ENCODE data around the gene WDR62. TPM values are rescaled to one million over a fixed set of nuclear protein-coding genes. Genes with fewer than 3 reads are reported as not detected.

The WDR62 gene
- polyA plus RNA-seq, result under 1 TPM in 2 of 3 donors, not detected in 1; 0.12 to 0.77 TPM

GRCh38 chr19:36054733-36055686, at the start of gene WDR62:
WDR62 (plus strand) TSS chr19:36054897; CDS start chr19:36054972, 75 bp downstream.
- Mint-ChIP-seq H3K36me3 (peaks cover 0 to 6% (median 0%) of the 10 kb centered on the region in 3 donors), H3K9me3 (no peaks in the 10 kb centered on the region), H3K27ac (peak within 1 kb of the TSS; percentile 91 to 100 (median 99)), H3K4me3 (peak within 1 kb of the TSS; percentile 98 to 100 (median 99)), H3K4me1 (peaks cover 17 to 21% of the 10 kb centered on the region in 2 donors), H3K27me3 (ENCODE audit: low read depth in 3 of 3) (peaks cover 9 to 11% (median 9%) of the 10 kb centered on the region in 3 donors)
- DNase-seq, result peak; percentile 94 to 95 (median 95)

GRCh38 chr19:36006955-36007354, 47.7 kb upstream of the WDR62 start:
- H3K36me3 Mint-ChIP-seq, result no peaks in the 10 kb centered on the region
- DNase-seq, result no peak
- H3K27me3 Mint-ChIP-seq (ENCODE audit: low read depth in 3 of 3), result peaks cover 0 to 4% (median 4%) of the 10 kb centered on the region in 3 donors
- H3K27ac Mint-ChIP-seq, result no peak overlapping the region
- H3K4me3 Mint-ChIP-seq, result no peak overlapping the region
- H3K9me3 Mint-ChIP-seq, result no peaks in the 10 kb centered on the region
- H3K4me1 Mint-ChIP-seq, result peaks cover 11 to 20% of the 10 kb centered on the region in 2 donors

DNA sequence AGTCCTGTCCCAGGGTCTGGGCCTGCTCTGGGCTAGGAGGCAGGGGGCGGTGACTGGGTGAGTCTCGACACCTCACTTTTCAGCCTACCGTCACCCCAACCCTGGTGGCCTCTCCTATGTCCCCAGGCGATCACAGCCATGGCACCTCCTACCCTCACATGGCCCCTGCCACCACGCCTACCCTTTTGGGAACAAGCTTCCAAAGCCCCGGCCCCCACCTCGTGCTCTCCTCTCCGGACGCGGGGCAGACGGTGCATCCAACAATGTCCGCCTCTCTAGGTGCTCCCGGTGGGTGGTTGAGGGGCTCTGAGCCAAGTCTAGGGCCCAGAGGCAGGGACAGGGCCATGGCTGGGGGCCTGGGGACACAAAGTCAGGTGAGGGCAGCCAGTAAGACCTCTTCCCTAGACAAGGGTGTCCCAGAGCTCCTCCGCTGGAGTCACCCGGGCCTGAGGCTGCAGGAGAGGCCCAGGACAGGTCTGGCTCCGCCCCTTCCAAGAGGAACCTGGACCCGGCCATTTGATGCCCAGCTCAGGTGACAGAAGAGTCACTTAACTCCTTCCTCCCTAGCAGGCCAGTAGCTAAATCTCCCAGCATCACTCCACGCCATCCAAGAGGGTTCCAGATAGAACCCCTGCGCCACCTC, 46.2 kb upstream of the WDR62 start, which contains the start of gene SYNE4:
Gene SYNE4 (minus strand): TSS at position 478 of the 643 bp plus-strand sequence. CDS start 132 bp downstream, at position 346.
- H3K27me3 Mint-ChIP-seq (ENCODE audit: low read depth in 3 of 3), result peaks cover 0 to 5% (median 4%) of the 10 kb centered on the region in 3 donors
- H3K4me3 Mint-ChIP-seq, result peak within 1 kb of the TSS; percentile 48 to 69 (median 63)

GRCh38 chr19:36009220-36009619, 45.5 kb upstream of the WDR62 start:
- Mint-ChIP-seq H3K27ac (peak overlapping the region in 1 of 6 donors; percentile 44), H3K4me1 (peaks cover 34 to 36% of the 10 kb centered on the region in 2 donors), H3K9me3 (no peaks in the 10 kb centered on the region), H3K27me3 (ENCODE audit: low read depth in 3 of 3) (peaks cover 4 to 8% (median 6%) of the 10 kb centered on the region in 3 donors), H3K36me3 (no peaks in the 10 kb centered on the region), H3K4me3 (peak overlapping the region; percentile 39 to 69 (median 63))
- peak in 2 of 3 donors; percentile 26 to 38 for DNase-seq

More for the DNA sequence above, 46.2 kb upstream of the WDR62 start, which contains the start of gene SYNE4:
- Mint-ChIP-seq H3K4me1 (peaks cover 26 to 28% of the 10 kb centered on the region in 2 donors), H3K9me3 (no peaks in the 10 kb centered on the region), H3K27ac (peak within 1 kb of the TSS in 3 of 6 donors; percentile 40 to 44 (median 42)), H3K36me3 (no peaks in the 10 kb centered on the region)
- no peak for DNase-seq

DNA sequence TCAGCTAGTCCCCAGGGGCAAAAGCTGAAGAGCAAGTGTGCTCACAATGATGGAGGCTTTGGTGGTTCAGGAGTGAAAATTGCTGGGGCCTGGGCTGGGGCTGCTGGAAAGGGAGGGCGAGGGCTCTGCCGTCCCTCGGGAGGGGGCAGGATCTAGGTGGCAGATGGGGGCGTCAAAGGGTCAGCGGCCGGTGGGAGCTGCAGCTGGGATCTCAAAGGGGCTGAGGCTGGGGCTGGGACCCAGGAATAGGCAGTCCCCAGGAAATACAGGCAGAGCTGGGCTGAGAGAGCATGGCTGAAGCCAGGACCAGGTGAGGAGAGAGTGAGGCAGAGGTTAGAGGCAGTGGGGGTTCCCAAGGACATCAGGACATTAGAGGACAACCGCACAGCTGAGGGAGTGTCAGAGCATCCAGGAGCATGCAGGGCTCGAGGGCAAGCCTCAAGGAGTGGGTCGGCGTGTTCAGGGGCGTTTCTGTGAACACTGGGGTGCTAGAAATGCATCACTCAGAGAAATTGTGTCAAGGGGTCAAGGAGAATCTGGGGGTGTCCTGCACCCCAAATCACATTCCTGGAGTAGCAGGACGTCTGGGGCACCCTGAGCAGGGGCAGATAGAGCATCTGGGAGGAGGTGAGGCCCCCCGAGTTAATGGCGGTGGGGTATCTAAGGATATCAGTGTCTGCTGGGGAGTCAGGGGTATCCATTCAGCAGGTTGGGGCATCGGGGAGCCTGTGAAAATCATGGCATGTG, 44.9 kb upstream of the WDR62 start:
- Mint-ChIP-seq H3K9me3 (no peaks in the 10 kb centered on the region), H3K36me3 (no peaks in the 10 kb centered on the region), H3K27me3 (ENCODE audit: low read depth in 3 of 3) (peaks cover 5 to 8% (median 6%) of the 10 kb centered on the region in 3 donors), H3K4me1 (peaks cover 40 to 42% of the 10 kb centered on the region in 2 donors), H3K27ac (peak overlapping the region in 2 of 6 donors; percentile 40 to 44), H3K4me3 (peak overlapping the region; percentile 39 to 69 (median 63))
- DNase-seq, result no peak

- no peak overlapping the region for H3K27ac Mint-ChIP-seq
- H3K4me1 Mint-ChIP-seq, result peaks cover 44 to 46% of the 10 kb centered on the region in 2 donors
- no peak overlapping the region for H3K4me3 Mint-ChIP-seq
- H3K36me3 Mint-ChIP-seq, result no peaks in the 10 kb centered on the region
- H3K27me3 Mint-ChIP-seq (ENCODE audit: low read depth in 3 of 3), result peaks cover 5 to 8% (median 6%) of the 10 kb centered on the region in 3 donors
- no peaks in the 10 kb centered on the region for H3K9me3 Mint-ChIP-seq
- no peak for DNase-seq
Observed at GRCh38 chr19:36010402-36010801, 44.3 kb upstream of the WDR62 start.

DNA sequence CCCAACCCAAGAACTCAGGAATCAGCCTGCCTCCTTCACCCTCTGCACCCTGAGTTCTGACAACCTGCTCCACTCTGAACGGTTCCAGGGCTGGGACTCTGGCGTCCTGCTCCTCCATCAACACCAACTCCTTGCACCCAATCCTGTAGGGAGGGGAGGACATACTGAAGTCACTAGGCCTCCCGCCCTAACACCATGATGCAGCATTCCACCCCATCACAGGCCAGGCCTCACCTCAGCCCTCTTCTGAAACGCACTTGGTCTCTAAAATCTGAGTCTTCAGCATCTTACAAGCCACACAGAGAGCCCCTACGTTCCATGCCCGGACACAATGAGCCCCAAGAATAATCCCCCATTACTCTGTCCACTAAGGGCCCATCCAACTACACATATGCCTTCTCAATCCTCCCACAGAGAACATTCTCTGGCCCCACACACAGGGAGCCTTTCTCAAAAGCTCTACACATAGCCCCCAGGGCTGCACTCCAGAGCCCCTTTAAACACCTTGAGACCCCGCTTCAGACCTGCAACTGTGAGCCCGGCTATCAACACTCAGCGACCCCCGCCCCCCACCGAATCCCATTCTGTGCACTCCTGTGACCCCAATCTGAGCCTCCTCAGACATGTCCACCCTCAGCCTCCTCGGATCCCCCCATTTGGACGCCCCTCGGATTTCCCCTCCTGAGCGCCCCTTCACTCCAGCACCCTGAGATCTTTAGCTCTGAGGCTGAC, 41.3 kb upstream of the WDR62 start:
- Mint-ChIP-seq H3K36me3 (no peaks in the 10 kb centered on the region), H3K27ac (peak overlapping the region; percentile 91 to 99 (median 95)), H3K4me3 (peak overlapping the region; percentile 90 to 98 (median 96)), H3K9me3 (no peaks in the 10 kb centered on the region), H3K27me3 (ENCODE audit: low read depth in 3 of 3) (peaks cover 6 to 8% (median 7%) of the 10 kb centered on the region in 3 donors), H3K4me1 (peaks cover 46 to 51% of the 10 kb centered on the region in 2 donors)
- DNase-seq, result no peak

DNA sequence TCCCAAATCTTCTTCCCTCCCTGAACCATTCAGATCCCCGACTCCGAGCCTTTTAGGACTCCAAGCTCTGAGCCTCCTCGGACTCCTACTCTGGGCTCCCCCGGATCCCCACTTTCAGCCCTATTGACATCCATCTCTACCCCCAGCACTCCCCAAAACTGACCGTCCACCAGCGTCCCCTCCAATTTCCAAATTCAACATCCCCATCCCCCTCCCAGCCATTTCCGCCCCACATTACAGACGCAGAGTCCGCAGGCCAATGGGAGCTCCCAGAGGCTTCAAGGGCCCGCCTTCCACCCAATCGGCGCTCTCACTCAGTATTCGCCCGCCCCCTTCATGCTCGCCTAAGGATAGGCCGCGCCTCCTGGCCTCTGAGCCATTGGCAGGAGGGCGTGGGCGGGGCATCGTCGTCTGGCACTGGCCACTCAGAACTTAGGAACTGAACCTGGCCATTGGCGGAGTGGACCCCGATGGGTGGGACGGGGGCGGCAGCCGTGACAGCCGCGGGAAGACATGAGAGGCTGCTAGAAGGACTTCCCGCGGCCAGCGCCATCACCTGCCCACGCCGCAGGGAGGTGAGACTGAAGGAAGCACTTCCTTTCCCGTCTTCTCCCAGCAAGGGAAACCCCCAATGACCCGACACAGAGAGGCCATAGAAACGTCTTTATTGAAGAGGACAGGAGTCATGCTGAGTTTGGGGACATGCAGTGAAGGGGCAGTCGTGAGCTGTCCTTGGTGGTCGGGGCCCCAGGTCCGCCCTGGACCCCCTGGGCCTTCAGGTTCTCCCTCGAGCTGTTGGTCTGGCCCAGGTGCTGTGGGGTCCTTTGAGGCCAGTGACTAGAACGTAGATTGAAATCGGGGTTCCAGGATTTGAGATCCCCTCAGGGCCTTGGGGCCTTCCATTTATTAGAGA, 40.4 kb upstream of the WDR62 start, which contains the start of gene ALKBH6:
Gene ALKBH6 (minus strand): TSS at position 202 of the 913 bp plus-strand sequence. CDS start 816 bp downstream, outside the sequence.
- no peaks in the 10 kb centered on the region for H3K36me3 Mint-ChIP-seq
- no peaks in the 10 kb centered on the region for H3K9me3 Mint-ChIP-seq
- peaks cover 42 to 46% of the 10 kb centered on the region in 2 donors for H3K4me1 Mint-ChIP-seq
- peaks cover 6 to 8% (median 7%) of the 10 kb centered on the region in 3 donors for H3K27me3 Mint-ChIP-seq (ENCODE audit: low read depth in 3 of 3)
- peak within 1 kb of the TSS; percentile 91 to 99 (median 95) for H3K27ac Mint-ChIP-seq
- H3K4me3 Mint-ChIP-seq, result peak within 1 kb of the TSS; percentile 90 to 98 (median 96)
- DNase-seq, result peak; percentile 98

DNA sequence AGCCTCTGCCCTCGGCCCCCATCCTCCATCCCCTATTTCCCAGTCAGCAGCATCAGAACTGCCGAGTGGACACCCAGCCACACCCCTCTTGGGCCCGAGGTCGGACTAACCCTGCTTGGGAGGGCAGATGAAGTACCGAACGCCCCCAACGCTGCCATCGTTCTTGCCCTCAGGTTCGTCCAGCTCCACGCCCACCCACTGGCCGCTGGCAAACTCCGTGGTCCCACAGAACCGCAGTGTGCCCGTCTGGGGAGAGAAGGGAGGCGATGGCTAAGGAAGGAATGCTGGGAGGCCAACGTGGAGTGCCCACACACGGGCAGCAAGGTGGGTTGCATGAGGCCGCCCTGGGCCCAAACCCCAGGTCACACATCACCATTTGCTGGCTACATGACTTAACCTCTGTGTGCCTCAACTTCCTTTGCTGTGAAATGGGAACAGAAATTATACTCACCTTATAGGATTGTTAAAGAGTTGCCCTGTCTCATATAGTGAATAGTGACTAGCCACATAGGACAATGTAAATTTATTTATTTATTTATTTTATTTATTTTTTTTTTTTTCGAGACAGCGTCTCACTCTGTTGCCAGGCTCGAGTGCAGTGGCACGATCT, 35.5 kb upstream of the WDR62 start:
- Mint-ChIP-seq H3K4me3 (no peak overlapping the region), H3K36me3 (peaks cover 3 to 5% (median 4%) of the 10 kb centered on the region in 3 donors), H3K27me3 (ENCODE audit: low read depth in 3 of 3) (peaks cover 0 to 4% (median 0%) of the 10 kb centered on the region in 3 donors), H3K9me3 (no peaks in the 10 kb centered on the region), H3K4me1 (peaks cover 13 to 18% of the 10 kb centered on the region in 2 donors), H3K27ac (no peak overlapping the region)
- DNase-seq, result no peak

DNA sequence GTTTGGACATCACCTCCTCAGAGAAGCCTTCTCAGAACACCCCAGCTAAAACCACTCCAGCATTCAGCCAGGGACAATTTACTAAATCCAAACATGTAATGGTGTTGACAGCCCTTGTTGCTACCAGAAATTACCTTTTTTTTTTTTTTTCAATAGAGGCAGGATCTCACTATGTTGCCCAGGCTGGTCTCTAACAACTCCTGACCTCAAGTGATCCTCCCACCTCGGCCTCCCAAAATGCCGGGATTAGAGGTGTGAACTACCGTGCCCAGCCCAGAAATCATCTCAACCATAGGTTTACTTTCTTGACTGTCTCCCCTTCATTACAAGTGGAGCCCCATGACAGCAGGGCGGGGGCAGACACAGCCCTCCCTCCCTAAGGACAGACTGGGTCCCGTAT, 31.3 kb upstream of the WDR62 start:
- Mint-ChIP-seq H3K27ac (peak overlapping the region in 1 of 6 donors; percentile 53), H3K4me1 (no peaks in the 10 kb centered on the region), H3K4me3 (no peak overlapping the region), H3K9me3 (no peaks in the 10 kb centered on the region), H3K27me3 (ENCODE audit: low read depth in 3 of 3) (no peaks in the 10 kb centered on the region), H3K36me3 (peaks cover 3 to 11% (median 8%) of the 10 kb centered on the region in 3 donors)
- DNase-seq, result no peak

DNA sequence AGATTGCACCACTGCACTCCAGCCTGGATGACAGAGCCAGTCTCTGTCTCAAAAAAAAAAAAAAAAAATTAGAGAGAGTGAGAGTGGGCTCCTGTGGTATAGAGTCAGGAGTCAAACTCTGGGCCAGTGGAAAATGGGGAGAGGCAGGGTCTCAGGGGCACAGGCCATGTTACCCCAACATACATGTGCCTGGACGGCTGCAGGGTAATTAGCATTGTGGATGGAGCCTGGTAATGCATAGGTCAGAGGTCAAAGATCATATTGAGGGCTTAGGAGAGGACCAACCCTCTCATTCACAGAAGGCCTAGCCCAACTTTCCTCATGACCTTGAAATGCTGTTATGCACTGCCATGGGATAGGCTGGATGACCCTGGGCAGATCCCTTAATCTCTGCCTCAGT, 29.2 kb upstream of the WDR62 start:
- H3K27ac Mint-ChIP-seq, result no peak overlapping the region
- H3K9me3 Mint-ChIP-seq, result no peaks in the 10 kb centered on the region
- peaks cover 3 to 11% (median 9%) of the 10 kb centered on the region in 3 donors for H3K36me3 Mint-ChIP-seq
- peaks cover 0 to 2% (median 0%) of the 10 kb centered on the region in 3 donors for H3K27me3 Mint-ChIP-seq (ENCODE audit: low read depth in 3 of 3)
- DNase-seq, result no peak
- no peak overlapping the region for H3K4me3 Mint-ChIP-seq
- no peaks in the 10 kb centered on the region for H3K4me1 Mint-ChIP-seq
